Measurements from ENCODE around the gene CRLF1. TPM values are rescaled to one million over a fixed set of nuclear protein-coding genes. Genes with fewer than 3 reads are reported as not detected.

Gene CRLF1
- total RNA-seq, 2 donors from 2014 or later = not detected

GRCh38 chr19:18646535-18647370, 40.2 kb upstream of the CRLF1 start:
- peaks cover 24% of the 10 kb centered on the region for H3K4me1 Mint-ChIP-seq (ENCODE audit: low read depth)
- ATAC-seq (replicated peaks in 1 of 2) (no peak), DNase-seq (no peak)
- no peaks in the 10 kb centered on the region for H3K27me3 Mint-ChIP-seq (ENCODE audit: low read depth)
- no peaks in the 10 kb centered on the region for H3K36me3 Mint-ChIP-seq (ENCODE audit: insufficient read depth in 2 of 2)
- H3K27ac Mint-ChIP-seq = no peak overlapping the region
- no peaks in the 10 kb centered on the region for H3K9me3 Mint-ChIP-seq
- H3K4me3 Mint-ChIP-seq = no peak overlapping the region

DNA sequence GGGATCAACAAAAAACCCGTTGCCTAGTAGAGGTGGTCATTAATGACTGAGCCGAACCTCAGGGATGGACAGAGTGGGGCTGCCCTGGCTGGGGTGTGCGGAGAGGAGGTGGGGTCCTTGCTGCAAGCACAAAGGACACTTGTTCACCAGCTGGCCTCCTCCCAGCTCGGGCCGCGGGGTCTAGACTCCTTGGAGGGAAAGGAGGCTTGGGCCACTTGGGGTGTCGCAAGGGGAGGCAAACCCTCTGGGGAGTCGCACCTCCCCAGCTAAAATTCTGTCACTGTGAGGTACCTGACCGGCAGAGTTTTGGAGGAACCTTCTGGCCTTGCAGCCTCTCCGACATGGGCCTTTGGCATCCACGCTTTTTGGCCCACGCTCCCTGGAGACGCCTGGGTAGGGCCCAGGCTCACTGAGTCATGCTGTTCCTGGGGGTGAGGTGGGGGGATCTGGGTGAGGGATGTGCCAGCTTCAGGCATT, 38.5 kb upstream of the CRLF1 start:
- Mint-ChIP-seq H3K27me3 (ENCODE audit: low read depth) (no peaks in the 10 kb centered on the region), H3K36me3 (ENCODE audit: insufficient read depth in 2 of 2) (no peaks in the 10 kb centered on the region), H3K4me1 (ENCODE audit: low read depth) (peaks cover 24% of the 10 kb centered on the region), H3K27ac (no peak overlapping the region), H3K4me3 (no peak overlapping the region), H3K9me3 (no peaks in the 10 kb centered on the region)
- no peak for DNase-seq
- no peak for ATAC-seq (replicated peaks in 1 of 2)

DNA sequence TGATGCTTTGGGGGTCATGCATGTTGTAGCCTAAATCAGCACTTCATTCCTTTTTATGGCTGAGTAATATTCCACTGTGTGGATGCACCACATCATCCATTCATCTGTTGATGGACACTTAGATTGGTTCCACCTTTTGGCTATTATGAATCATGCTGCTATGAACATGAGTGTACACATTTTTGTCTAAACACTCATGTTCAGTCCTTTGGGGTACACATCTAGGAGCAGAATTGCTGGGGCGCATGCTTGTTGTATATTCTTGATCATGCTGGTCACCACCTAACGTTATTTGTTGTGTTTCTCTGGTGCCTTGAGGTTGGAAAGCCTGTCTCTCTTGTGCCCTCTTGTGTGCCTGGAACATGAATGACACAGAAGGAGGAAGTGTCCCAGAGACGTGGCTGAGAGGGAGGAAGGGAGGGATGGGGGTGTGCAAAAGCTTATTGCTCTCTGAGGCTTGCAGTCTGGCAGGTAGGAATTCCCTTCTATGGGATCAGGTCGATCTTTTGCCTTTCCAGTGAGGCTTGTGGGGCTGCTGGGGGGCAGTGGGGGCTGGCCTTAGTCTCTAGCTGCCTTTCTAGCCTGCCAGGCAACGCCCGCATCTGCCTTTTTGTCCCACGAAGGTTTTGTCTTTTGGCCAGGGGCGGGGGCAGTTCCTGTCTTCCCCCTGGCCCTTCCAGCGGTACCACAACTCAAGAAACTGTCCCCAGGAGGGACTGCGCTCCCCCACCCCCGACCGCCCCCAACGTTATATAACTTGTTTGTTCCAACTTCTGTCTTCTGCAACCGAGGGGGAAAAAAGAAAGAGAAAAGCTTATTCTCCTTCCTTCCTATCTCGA, 37.8 kb upstream of the CRLF1 start:
- H3K4me1 Mint-ChIP-seq (ENCODE audit: low read depth) = peaks cover 19% of the 10 kb centered on the region
- no peak overlapping the region for H3K4me3 Mint-ChIP-seq
- DNase-seq (no peak), ATAC-seq (replicated peaks in 1 of 2) (peak in 1 of 2 donors; percentile 25)
- no peaks in the 10 kb centered on the region for H3K36me3 Mint-ChIP-seq (ENCODE audit: insufficient read depth in 2 of 2)
- no peak overlapping the region for H3K27ac Mint-ChIP-seq
- H3K27me3 Mint-ChIP-seq (ENCODE audit: low read depth) = no peaks in the 10 kb centered on the region
- H3K9me3 Mint-ChIP-seq = no peaks in the 10 kb centered on the region

- Mint-ChIP-seq H3K9me3 (no peaks in the 10 kb centered on the region), H3K4me1 (ENCODE audit: low read depth) (peaks cover 33% of the 10 kb centered on the region), H3K27me3 (ENCODE audit: low read depth) (peaks cover 10% of the 10 kb centered on the region), H3K4me3 (no peak overlapping the region), H3K27ac (peak overlapping the region; percentile 8), H3K36me3 (ENCODE audit: insufficient read depth in 2 of 2) (no peaks in the 10 kb centered on the region)
- ATAC-seq (replicated peaks in 1 of 2) = no peak
- no peak for DNase-seq
Measured at GRCh38 chr19:18639706-18640243, 33.2 kb upstream of the CRLF1 start.

GRCh38 chr19:18637673-18638630, 31.4 kb upstream of the CRLF1 start:
- Mint-ChIP-seq H3K4me3 (peak overlapping the region; percentile 89 to 94), H3K36me3 (ENCODE audit: insufficient read depth in 2 of 2) (no peaks in the 10 kb centered on the region), H3K4me1 (ENCODE audit: low read depth) (peaks cover 35% of the 10 kb centered on the region), H3K9me3 (no peaks in the 10 kb centered on the region), H3K27ac (no peak overlapping the region), H3K27me3 (ENCODE audit: low read depth) (peaks cover 14% of the 10 kb centered on the region)
- ATAC-seq (replicated peaks in 1 of 2) = no peak
- no peak for DNase-seq

GRCh38 chr19:18636969-18637629, 30.5 kb upstream of the CRLF1 start, which contains the start of gene KLHL26:
TSS of gene KLHL26 (plus strand) at chr19:18637028. CDS start at chr19:18637055, 27 bp downstream.
- Mint-ChIP-seq H3K27ac (peak within 1 kb of the TSS; percentile 94), H3K9me3 (no peaks in the 10 kb centered on the region), H3K36me3 (ENCODE audit: insufficient read depth in 2 of 2) (no peaks in the 10 kb centered on the region), H3K4me1 (ENCODE audit: low read depth) (peaks cover 35% of the 10 kb centered on the region), H3K27me3 (ENCODE audit: low read depth) (peaks cover 14% of the 10 kb centered on the region), H3K4me3 (peak within 1 kb of the TSS; percentile 89 to 94)
- DNase-seq (no peak), ATAC-seq (replicated peaks in 1 of 2) (no peak)

DNA sequence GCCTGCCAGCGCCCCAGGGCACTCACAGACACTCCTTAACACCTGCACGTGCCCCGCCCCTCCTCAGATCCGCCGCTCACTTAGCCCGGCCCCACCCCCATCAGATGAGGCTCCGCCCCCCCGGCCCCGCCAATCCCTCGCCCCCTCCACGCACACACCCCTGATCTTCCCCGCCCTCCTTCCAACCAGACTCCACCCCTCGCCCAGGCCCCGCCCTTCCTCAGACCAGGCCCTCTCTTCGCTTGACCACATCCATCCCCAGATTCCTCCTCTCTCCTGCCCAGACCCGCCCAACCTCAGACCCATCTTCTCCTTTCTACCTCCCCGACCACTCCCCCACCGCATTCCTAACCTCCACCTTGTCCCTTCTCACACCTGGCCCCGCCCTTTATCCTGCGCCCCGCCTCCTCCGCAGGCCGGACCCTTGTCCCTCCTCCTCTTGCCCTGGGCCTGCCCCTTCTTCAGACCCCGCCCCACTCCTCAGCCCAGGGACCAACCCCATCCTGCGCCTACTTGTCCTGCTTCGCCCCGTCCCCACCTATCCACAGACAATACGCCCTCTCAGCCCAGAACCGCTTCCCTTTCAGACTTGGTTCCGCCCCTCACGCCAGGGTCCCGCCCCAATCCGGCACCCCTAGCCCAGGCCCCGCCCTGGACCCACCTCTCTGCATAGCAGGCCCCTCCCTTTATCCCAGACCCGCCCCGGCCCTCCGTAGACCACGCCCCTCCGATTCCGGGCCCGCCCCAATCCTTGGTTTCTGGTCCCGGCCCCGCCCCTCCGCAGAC, 29.8 kb upstream of the CRLF1 start:
- DNase-seq (peak; percentile 99 to 100), ATAC-seq (replicated peaks in 1 of 2) (peak; percentile 92)
- H3K27me3 Mint-ChIP-seq (ENCODE audit: low read depth) = peaks cover 14% of the 10 kb centered on the region
- peaks cover 35% of the 10 kb centered on the region for H3K4me1 Mint-ChIP-seq (ENCODE audit: low read depth)
- no peaks in the 10 kb centered on the region for H3K36me3 Mint-ChIP-seq (ENCODE audit: insufficient read depth in 2 of 2)
- H3K4me3 Mint-ChIP-seq = peak overlapping the region; percentile 89 to 94
- H3K9me3 Mint-ChIP-seq = no peaks in the 10 kb centered on the region
- peak overlapping the region; percentile 94 for H3K27ac Mint-ChIP-seq

DNA sequence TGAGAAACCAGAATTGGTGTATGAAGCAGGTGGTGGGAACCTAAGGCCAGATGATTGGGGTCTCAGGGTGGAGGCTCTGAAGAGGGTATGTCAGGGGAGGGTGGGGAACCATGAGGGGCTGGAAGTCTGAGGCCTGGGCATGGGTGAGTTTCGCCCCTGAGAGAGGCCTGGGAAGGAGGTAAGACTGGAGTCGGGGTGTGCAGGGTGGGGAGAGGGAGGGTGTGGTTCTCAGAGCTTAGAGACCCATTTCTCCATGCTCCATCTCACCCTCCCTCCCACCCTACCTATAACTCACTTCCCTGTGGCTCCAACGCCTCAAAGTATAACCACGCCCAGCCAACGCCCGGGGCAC, 29.2 kb upstream of the CRLF1 start:
- Mint-ChIP-seq H3K27me3 (ENCODE audit: low read depth) (peaks cover 14% of the 10 kb centered on the region), H3K27ac (peak overlapping the region; percentile 94), H3K9me3 (no peaks in the 10 kb centered on the region), H3K36me3 (ENCODE audit: insufficient read depth in 2 of 2) (no peaks in the 10 kb centered on the region), H3K4me3 (peak overlapping the region; percentile 89 to 94), H3K4me1 (ENCODE audit: low read depth) (peaks cover 35% of the 10 kb centered on the region)
- DNase-seq (no peak), ATAC-seq (replicated peaks in 1 of 2) (no peak)

- H3K9me3 Mint-ChIP-seq = no peaks in the 10 kb centered on the region
- no peak overlapping the region for H3K4me3 Mint-ChIP-seq
- DNase-seq (no peak), ATAC-seq (replicated peaks in 1 of 2) (no peak)
- no peaks in the 10 kb centered on the region for H3K36me3 Mint-ChIP-seq (ENCODE audit: insufficient read depth in 2 of 2)
- H3K27ac Mint-ChIP-seq = no peak overlapping the region
- peaks cover 35% of the 10 kb centered on the region for H3K4me1 Mint-ChIP-seq (ENCODE audit: low read depth)
- peaks cover 18% of the 10 kb centered on the region for H3K27me3 Mint-ChIP-seq (ENCODE audit: low read depth)
Measured at GRCh38 chr19:18634612-18635297, 28.2 kb upstream of the CRLF1 start.

DNA sequence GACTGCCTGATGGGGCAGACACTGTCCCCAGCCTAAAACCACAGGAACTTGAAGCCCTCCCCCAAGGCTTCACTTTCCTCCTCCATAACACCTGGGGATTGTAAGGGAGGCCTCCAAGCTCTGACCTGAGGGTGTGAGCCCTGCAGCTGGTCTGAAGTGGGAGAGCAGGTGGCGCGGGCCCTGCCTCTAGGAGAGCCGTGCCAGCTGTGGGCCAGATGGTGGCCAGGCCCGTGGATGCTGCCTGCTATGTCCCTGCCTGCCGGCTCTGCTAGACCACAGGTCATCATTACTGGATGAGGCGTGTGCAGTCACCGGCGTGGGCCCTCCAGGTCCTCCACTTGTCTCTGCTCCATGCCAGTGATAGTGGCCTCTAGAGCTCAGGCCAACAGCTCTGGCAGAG, 26.7 kb upstream of the CRLF1 start:
- Mint-ChIP-seq H3K36me3 (ENCODE audit: insufficient read depth in 2 of 2) (no peaks in the 10 kb centered on the region), H3K4me3 (no peak overlapping the region), H3K27me3 (ENCODE audit: low read depth) (peaks cover 19% of the 10 kb centered on the region), H3K4me1 (ENCODE audit: low read depth) (peaks cover 33% of the 10 kb centered on the region), H3K9me3 (no peaks in the 10 kb centered on the region), H3K27ac (no peak overlapping the region)
- DNase-seq = no peak
- ATAC-seq (replicated peaks in 1 of 2) = no peak
